Subcutaneous abdominal adipose tissue (tissue), 5 donors: Measurements from ENCODE around the gene CTF1.

ENCODE experiments used
- H3K27ac ChIP-seq: one replicate; pipeline ENCODE4 v1.7.0; 2013; ENCODE audit warnings: low read depth, mild to moderate bottlenecking, inconsistent platforms, low read length, moderate library complexity
- H3K27me3 ChIP-seq, 5 donors: one replicate each; pipeline ENCODE4 v1.7.0; 2013; ENCODE audit warnings: low read length in 5 of 5, inconsistent platforms in 1 of 5; ENCODE audit not compliant: control insufficient read depth in 5 of 5, insufficient read depth in 4 of 5
- H3K36me3 ChIP-seq, 5 donors: one replicate each; pipeline ENCODE4 v1.7.0; 2013; ENCODE audit warnings: low read length in 5 of 5; ENCODE audit not compliant: control insufficient read depth in 5 of 5, insufficient read depth in 5 of 5
- H3K4me1 ChIP-seq, 5 donors: one replicate each; pipeline ENCODE4 v1.7.0; 2013; ENCODE audit warnings: low read length in 5 of 5, mild to moderate bottlenecking in 3 of 5, moderate library complexity in 1 of 5; ENCODE audit not compliant: control insufficient read depth in 5 of 5, insufficient read depth in 5 of 5
- H3K4me3 ChIP-seq, 5 donors: one replicate each; pipeline ENCODE4 v1.7.0; 2013; ENCODE audit warnings: low read length in 5 of 5, low read depth in 1 of 5
- H3K9ac ChIP-seq, 5 donors: one replicate each; pipeline ENCODE4 v1.7.0; 2013; ENCODE audit warnings: low read length in 5 of 5, mild to moderate bottlenecking in 4 of 5, moderate library complexity in 3 of 5
- H3K9me3 ChIP-seq, 5 donors: one replicate each; pipeline ENCODE4 v1.7.0; 2013; ENCODE audit warnings: low read length in 5 of 5; ENCODE audit not compliant: control insufficient read depth in 5 of 5
- donor health status: healthy.
- donor health status: healthy.
- donor health status: healthy.
- donor health status: healthy.
- donor health status: healthy.

The CTF1 gene

DNA sequence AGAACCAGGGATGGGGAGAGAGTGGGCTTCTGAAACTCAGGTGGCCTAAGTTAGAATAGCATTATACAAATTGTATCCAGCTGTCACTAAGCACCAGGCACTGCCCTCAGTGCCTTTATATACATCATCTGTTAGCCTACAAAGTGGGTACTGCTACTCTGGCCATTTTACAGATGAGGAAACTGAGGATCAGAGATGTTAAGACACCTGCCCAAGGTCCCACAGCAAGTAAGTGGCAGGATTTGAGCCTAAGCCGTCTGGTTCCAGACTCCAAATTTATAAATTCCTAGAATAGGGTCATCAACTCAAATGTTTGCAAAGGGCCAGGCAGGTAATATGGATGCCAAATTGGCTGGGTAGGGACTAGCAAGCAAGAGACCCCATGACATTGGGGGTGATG lies 54.8 kb downstream of the CTF1 start:
- no peaks in the 10 kb centered on the region for H3K27me3 ChIP-seq
- peak overlapping the region; percentile 30 for H3K27ac ChIP-seq
- H3K4me1 ChIP-seq: peaks cover 8 to 56% (median 46%) of the 10 kb centered on the region in 5 donors
- no peaks in the 10 kb centered on the region for H3K9me3 ChIP-seq
- peaks cover 0 to 18% (median 8%) of the 10 kb centered on the region in 5 donors for H3K36me3 ChIP-seq
- H3K9ac ChIP-seq: no peak overlapping the region
- no peak overlapping the region for H3K4me3 ChIP-seq

DNA sequence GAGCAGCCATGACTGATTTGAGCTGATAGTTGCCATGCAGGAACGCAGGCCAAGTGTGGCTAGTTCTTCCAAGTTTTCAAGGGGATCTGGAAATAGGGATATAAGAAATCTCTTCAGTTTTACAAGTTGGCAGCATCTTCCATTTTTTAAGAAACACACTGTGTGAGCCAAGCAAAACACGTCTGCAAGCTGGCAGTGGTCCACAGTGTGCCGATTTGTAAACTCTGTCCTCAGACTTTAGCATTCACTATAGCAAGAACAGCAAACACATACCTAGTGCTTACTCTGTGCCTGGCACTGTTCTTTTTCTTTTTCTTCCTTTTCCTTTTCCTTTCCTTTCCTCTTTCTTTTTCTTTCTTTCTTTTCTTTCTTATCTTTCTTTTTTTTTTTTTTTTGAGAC lies 55.3 kb downstream of the CTF1 start:
- Histone ChIP-seq H3K27me3 (no peaks in the 10 kb centered on the region), H3K9ac (no peak overlapping the region), H3K4me1 (peaks cover 8 to 61% (median 48%) of the 10 kb centered on the region in 5 donors), H3K4me3 (no peak overlapping the region), H3K27ac (peak overlapping the region; percentile 30), H3K36me3 (peaks cover 0 to 14% (median 4%) of the 10 kb centered on the region in 5 donors), H3K9me3 (no peaks in the 10 kb centered on the region)

DNA sequence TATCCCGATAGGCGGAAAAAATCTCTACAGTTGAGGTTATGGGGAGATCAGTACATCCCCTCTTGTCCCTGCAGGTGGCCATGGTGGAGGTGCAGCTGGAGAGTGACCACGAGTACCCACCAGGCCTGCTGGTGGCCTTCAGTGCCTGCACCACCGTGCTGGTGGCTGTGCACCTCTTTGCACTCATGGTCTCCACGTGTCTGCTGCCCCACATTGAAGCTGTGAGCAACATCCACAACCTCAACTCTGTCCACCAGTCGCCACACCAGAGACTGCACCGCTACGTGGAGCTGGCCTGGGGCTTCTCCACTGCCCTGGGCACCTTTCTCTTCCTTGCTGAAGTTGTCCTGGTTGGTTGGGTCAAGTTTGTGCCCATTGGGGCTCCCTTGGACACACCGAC lies 56.7 kb downstream of the CTF1 start:
- Histone ChIP-seq H3K4me3 (no peak overlapping the region), H3K27me3 (no peaks in the 10 kb centered on the region), H3K9ac (no peak overlapping the region), H3K27ac (no peak overlapping the region), H3K36me3 (peaks cover 0 to 8% (median 0%) of the 10 kb centered on the region in 5 donors), H3K4me1 (peaks cover 7 to 65% (median 52%) of the 10 kb centered on the region in 5 donors), H3K9me3 (no peaks in the 10 kb centered on the region)
